ES-I3 (cell line): Measurements from ENCODE around the gene CAMSAP1.
"Not testable (repeated sequence)": the region's sequence is repeated elsewhere in the genome, so short reads cannot be mapped to it uniquely, and the experiment has no call there.

ENCODE experiments used
- H3K36me3 ChIP-seq: 2 replicates; pipeline ENCODE4 v1.6.1; 2013; ENCODE audit warnings: mild to moderate bottlenecking, low read length, control low read depth, moderate library complexity; ENCODE audit not compliant: insufficient read depth
- H3K4me1 ChIP-seq: 2 replicates; pipeline ENCODE4 v1.6.1; 2013; ENCODE audit warnings: mild to moderate bottlenecking, control low read depth, low read length; ENCODE audit not compliant: insufficient read depth
- H3K9ac ChIP-seq: 2 replicates; pipeline ENCODE4 v1.6.1; 2013; ENCODE audit warnings: low read depth, mild to moderate bottlenecking, low read length, moderate library complexity
- H3K9me3 ChIP-seq: 2 replicates; pipeline ENCODE4 v1.6.1; 2013; ENCODE audit warnings: mild to moderate bottlenecking, low read length, moderate library complexity; ENCODE audit not compliant: control insufficient read depth, insufficient read depth

Gene CAMSAP1

DNA sequence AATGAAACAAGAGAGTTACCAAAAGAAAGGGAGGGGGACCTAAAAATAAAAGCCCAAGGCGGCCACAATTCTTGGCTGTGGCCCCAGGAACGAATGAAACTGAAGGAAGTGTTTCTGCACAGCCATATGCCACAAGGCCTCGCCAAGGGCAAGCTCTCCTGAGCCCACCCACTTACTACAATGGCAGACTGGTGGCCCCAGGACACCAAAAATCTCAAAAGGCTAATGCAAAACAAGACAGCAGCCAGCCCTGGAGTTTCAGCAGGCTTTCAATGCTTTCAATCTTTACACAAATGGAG lies 4.0 kb downstream of the CAMSAP1 start:
- Histone ChIP-seq H3K9ac (no peak overlapping the region), H3K36me3 (no peaks in the 10 kb centered on the region), H3K9me3 (peaks cover 12% of the 10 kb centered on the region; the same call in 1 of the 2 replicates), H3K4me1 (peaks cover 5% of the 10 kb centered on the region; the same call in 1 of the 2 replicates)

DNA sequence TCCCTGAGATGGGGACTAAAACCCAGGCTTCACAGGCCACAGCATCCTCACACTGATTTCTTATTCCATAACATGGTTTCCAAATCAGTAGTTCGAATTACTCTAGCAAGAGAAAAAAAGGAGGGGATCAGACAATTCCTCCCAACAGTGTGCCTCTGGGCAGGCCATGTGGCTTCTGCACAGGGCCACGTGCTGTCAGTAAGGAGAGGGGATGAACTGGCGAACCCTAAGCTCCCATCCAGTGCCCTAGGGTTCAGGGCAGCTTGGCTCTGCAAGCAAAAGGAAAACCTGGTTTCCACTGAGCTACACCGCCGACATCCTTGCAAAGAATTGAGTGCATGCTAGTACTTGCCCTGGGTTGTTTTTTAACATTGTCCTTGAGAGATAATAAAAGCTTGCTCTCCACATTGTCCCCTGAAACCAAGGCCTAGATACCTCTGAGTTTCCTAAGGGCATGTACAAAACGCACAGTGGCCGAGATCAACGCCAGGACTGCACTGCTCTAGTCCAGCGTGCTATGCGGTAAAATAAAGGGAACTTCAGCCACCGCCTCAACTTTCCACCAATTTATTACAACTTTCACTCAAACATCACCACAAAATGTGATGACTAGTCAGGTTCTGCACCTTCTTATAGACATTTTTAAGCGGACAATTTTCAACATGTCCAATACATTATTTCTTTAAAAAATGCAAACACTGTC lies 4.5 kb downstream of the CAMSAP1 start:
- H3K9ac ChIP-seq, result no peak overlapping the region
- peaks cover 5% of the 10 kb centered on the region; the same call in 1 of the 2 replicates for H3K4me1 ChIP-seq
- peaks cover 12% of the 10 kb centered on the region; the same call in 1 of the 2 replicates for H3K9me3 ChIP-seq
- H3K36me3 ChIP-seq, result no peaks in the 10 kb centered on the region

DNA sequence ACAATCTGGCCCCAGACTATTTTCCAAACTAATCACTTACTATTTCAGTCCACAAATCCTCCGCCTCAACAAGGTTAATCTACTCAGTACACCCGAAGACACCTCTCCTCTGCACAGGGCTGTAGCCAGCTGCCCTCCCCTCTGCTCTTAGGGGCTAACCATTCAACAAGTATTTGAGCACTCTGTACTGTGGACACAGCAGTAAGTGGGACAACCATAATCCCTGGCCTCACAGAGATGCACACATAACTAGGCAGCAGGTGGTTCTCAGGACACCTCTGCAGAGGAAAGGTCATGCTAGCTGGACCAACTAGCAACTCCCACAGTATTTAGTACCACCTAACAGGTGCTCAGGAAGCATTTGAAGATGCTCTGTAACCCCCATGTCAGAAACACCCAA lies 5.5 kb downstream of the CAMSAP1 start:
- no peaks in the 10 kb centered on the region for H3K36me3 ChIP-seq
- peaks cover 5% of the 10 kb centered on the region; the same call in 1 of the 2 replicates for H3K4me1 ChIP-seq
- H3K9ac ChIP-seq, result no peak overlapping the region
- peaks cover 12% of the 10 kb centered on the region; the same call in 1 of the 2 replicates for H3K9me3 ChIP-seq

DNA sequence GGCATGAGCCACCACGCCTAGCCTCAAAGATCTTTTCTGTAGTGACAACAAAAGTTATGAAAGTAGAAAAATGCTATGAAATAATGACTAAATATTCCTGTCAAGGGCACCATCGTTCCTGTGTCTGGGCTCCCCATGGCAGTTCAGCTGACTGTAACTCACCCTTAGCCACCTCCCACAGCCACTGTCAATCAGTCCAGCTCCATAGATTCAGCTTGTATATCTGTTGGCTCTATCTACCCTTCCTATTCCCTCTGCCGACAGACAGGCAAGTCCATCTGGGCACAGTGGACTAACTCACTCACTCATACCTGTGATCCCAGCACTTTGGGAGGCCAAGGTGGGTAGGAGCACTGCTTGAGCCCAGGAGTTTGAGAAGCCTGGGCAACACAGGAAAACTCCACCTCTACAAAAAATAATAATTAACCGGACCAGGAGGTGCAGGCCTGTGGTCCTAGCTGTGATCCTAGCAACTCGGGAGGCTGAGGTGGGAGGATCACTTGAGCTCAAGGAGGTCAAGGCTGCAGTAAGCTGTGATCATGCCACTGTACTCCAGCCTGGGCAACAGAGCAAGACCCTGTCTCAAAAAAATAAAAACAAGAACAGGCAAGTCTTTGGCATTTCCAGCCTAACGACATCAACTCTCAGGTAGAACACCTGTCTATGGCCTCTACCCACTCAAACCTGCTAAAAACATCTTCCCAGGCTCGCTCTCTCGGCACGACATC lies 6.2 kb downstream of the CAMSAP1 start:
- peaks cover 5% of the 10 kb centered on the region; the same call in 1 of the 2 replicates for H3K4me1 ChIP-seq
- H3K9ac ChIP-seq, result no peak overlapping the region
- no peaks in the 10 kb centered on the region for H3K36me3 ChIP-seq
- peaks cover 13% of the 10 kb centered on the region; the same call in 1 of the 2 replicates for H3K9me3 ChIP-seq

DNA sequence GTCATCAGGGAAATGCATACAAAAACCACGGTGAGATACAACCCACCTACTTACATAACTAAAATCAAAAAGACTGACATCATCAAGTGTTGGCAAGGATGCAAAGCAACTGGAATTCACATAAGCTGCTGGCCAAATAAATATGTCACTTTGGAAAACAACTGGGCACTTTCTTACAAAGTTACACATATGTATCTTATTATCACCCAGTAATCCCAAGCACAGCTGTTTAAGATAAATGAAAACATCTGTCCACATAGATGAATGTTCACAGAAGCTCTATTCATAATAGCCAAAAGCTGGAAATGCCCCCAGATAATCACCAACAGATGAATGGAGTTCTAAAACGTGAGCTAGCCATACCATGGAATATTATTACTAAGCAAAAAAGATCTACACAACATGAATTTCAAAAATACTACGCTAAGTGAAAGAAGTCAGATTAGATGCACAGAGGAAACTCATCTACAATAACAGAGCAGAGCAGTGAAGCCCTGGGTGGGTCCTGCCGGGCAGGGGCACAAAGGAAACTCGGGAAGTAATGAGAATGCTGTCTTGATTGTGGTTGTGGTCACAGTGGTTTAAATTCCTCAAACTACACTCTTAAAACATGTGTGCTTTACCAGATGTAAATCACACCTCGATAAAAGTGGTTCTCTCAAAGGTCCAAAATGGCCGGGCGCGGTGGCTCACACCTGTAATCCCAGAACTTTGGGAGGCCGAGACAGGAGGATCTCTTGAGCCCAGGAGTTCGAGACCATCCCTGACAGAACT lies 8.5 kb downstream of the CAMSAP1 start:
- H3K9me3 ChIP-seq, result peaks cover 23% of the 10 kb centered on the region; the same call in 1 of the 2 replicates
- no peaks in the 10 kb centered on the region for H3K36me3 ChIP-seq
- no peak overlapping the region for H3K9ac ChIP-seq
- H3K4me1 ChIP-seq, result no peaks in the 10 kb centered on the region

DNA sequence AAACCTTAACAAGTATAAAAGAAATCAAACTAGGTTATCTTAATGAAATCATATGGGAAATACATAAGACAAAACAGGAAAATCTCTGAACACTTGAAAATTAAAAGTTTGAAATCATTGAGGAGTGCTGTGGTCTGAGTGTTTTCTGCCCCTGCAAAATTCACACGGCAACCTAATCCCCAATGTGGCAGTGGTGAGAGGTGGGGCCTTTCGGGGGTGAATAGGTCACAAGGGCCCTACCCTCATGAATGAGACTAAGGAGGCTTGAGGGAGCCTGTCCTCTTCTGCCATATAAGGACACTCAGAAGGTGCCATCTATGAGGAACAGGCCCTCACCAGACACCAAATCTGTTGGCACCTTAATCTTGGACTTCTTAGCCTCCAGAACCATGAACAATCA lies 10.7 kb downstream of the CAMSAP1 start:
- Histone ChIP-seq H3K9me3 (peaks cover 23% of the 10 kb centered on the region; the same call in 1 of the 2 replicates), H3K4me1 (peaks cover 2% of the 10 kb centered on the region; the same call in 1 of the 2 replicates), H3K36me3 (no peaks in the 10 kb centered on the region), H3K9ac (no peak overlapping the region)

DNA sequence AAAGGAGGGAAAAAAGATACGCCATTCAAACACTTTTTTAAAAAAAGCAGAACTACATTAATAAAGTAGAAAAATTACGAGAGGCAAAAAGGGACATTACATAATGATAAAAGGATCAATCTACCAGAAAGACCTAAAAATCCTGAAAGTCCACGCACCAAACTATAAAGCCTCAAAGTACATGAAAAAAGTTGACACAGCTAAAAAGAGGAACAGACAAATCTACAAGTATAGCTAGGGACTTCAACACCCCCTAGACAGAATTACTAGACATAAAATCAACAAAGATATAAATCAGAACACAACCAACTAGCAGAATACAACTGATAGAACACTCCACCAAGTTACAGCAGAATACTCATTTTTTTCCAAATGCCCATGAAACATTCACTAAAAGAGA lies 11.1 kb downstream of the CAMSAP1 start:
- peaks cover 6% of the 10 kb centered on the region; the same call in 1 of the 2 replicates for H3K4me1 ChIP-seq
- H3K9me3 ChIP-seq, result peaks cover 23% of the 10 kb centered on the region; the same call in 1 of the 2 replicates
- no peak overlapping the region for H3K9ac ChIP-seq
- no peaks in the 10 kb centered on the region for H3K36me3 ChIP-seq

DNA sequence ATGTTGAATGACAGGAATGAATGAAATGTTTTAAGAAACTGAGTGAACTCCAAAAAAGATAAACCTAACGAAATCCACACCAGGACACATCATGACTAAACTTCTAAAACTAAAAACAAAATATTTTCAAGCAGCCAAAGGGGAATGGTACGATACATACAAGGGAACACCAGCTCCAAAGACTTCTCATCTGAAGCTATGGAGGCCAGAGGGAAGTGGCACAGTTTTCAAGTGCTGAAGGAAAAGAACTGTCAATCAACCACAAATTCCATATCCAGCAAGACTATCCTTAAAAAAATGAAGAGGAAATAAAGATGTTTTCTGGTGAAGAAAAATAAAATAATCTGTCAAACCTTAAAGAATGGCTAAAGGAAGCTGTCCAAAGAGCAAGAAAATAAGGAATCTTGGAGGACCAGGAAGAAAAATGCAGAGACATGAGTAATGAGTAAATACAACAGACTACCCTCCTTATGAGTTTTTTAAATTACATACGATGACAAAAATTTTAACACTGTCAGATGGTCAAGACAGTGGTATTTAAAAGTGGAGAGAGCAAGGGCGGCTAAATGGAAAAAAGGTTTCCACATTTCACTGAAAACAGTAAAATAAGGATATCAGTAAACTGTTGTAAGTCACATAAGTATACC lies 12.0 kb downstream of the CAMSAP1 start:
- H3K9me3 ChIP-seq, result peaks cover 23% of the 10 kb centered on the region; the same call in 1 of the 2 replicates
- no peaks in the 10 kb centered on the region for H3K36me3 ChIP-seq
- peaks cover 11% of the 10 kb centered on the region for H3K4me1 ChIP-seq
- H3K9ac ChIP-seq, result no peak overlapping the region

DNA sequence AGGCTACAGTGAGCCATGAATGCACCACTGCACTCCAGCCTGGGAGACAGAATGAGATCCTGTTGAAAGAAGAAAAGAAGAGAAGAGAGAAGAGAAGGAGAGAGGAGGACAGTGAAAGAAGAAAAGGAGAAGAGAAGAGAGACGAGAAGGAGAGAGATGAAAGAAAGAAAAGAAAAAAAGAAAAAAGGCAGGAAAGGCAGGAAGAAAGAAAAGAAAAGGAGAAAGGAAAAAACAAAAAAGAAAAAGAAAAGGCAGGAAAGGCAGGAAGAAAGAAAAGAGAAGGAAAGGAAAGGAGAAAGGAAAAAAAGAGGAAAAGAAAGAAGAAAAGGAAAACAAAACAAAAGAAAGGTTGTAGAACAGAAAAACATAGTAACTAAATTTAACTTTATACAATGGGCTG lies 14.2 kb downstream of the CAMSAP1 start:
- peaks cover 31% of the 10 kb centered on the region for H3K4me1 ChIP-seq
- H3K9me3 ChIP-seq, result peaks cover 11% of the 10 kb centered on the region; the same call in 1 of the 2 replicates
- H3K36me3 ChIP-seq, result no peaks in the 10 kb centered on the region
- H3K9ac ChIP-seq, result no peak overlapping the region

DNA sequence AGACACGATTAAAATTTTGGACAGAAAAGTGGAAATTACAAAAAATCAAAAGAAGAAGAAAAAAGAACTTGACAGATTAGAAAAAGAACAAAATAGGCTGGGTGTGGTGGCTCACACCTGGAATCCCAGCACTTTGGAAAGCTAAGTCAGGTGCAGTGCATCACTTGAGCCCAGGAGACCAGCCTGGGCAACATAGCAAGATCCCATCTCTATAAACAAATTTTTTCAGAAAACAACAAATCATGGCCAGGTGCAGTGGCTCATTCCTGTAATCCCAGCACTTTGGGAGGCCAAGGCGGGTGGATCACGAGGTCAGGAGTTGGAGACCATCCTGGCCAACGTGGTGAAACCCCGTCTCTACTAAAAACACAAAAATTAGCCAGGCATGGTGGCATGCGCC lies 15.0 kb downstream of the CAMSAP1 start:
- not testable (repeated sequence) for H3K9ac ChIP-seq, H3K36me3 ChIP-seq
- Histone ChIP-seq H3K9me3 (peaks cover 11% of the 10 kb centered on the region; the same call in 1 of the 2 replicates), H3K4me1 (peaks cover 38% of the 10 kb centered on the region)

DNA sequence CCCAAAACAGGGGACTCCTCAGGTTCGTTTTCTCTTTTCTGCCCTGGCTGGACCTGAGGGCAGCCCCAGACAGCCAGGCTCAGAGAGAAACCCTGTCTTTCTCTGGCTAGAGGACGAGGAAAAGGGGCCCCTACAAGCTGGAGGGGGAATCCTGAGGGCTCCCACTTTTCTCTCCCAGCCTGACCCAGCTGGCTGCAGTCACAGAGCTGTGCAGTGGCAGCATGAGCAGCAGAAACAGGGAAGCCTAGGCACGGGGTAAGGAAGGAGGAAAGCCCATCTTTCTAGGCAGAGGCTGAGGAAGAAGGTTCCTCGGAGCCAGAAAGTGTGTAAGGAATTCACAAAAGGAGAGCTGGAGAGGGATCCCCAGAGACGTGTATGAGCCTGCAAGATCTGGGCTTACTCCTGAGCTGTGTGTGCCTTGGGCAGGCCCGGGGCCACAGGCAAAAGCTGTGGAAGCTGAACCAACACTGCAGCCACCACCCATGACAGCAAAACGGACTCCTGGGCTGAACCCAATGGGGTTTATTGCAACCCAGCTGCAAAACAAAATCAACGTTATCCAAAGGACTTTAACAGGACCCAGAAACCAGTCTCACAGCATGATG lies 16.2 kb downstream of the CAMSAP1 start:
- H3K9ac ChIP-seq, result no peak overlapping the region

DNA sequence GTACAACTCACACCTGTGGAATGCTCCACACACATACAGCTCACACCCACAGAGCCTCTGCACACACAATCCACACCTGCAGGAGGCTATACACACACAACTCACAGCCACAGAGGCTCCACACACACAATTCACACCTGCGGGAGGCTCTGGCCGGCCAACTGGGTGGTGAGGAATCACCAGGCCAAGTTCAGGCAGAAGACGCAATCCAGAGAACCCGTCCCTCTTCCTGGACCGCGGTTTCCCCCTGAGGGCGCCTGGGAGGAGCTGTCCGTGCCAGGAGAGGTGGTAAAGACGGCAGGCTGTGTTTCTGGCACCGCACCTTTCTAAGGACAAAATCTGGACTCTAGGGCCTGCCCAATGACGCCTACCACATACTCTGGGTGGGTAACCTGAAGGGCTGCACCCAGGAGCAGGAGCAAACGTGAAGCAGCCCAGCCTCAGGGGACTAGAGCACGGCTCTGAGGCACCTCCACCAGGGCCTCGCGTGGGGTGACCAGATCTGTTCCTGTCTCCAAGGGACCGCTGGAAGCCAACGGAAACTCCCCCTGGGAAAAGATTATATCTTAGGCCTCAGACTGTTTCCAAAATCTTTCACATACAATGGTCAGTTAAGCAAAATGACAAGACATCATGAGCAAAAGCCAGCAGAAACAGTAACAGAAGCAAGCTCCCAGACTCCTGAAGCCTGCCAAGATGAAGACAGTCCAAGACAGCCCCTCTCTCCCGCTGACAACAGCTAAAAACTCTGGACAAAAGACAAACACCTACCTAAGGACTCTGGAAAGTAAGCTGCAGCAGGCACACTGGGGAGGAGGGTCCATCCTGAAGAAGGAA lies 16.9 kb downstream of the CAMSAP1 start:
- Histone ChIP-seq H3K9ac (no peak overlapping the region), H3K36me3 (no peaks in the 10 kb centered on the region), H3K9me3 (peaks cover 6% of the 10 kb centered on the region; the same call in 1 of the 2 replicates), H3K4me1 (peaks cover 55% of the 10 kb centered on the region)

More for the DNA sequence above, 16.2 kb downstream of the CAMSAP1 start:
- Histone ChIP-seq H3K9me3 (peaks cover 9% of the 10 kb centered on the region; the same call in 1 of the 2 replicates), H3K36me3 (no peaks in the 10 kb centered on the region), H3K4me1 (peaks cover 50% of the 10 kb centered on the region)

DNA sequence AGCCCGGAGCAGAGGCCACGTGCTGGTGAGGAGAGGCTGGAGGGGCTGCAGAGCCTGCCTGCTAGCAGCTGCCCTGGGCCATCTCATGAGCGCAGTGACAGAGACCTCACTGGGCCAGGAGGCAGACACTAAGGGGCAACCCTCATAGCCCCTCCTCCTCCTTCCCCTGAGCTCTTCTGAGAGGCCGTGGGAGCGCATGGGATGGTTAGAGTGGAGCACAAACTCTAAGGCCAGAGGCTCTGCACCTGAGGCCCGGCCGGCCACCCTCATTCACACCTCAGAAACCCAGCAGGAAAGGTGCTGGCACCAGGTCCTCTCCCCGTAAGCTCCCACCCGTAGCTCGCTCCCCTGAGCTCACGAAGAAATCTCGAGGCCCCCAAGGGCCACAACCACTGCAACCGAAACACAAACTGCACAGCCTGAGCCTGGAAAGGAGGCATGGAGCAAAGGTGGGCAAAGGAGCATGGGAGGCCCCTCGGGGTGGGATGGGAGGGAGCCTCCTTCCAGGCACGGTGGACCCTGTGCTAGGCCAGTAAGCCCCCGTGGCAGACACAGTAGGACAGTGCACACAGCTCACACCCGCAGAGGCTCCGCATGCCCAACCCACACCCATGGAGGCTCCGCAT lies 17.7 kb downstream of the CAMSAP1 start:
- no peaks in the 10 kb centered on the region for H3K36me3 ChIP-seq
- H3K9ac ChIP-seq, result no peak overlapping the region
- peaks cover 59% of the 10 kb centered on the region for H3K4me1 ChIP-seq
- H3K9me3 ChIP-seq, result no peaks in the 10 kb centered on the region
